COLO829 (cell line): ENCODE results near the gene NME7.
"Not testable (repeated sequence)": the region's sequence is repeated elsewhere in the genome, so short reads cannot be mapped to it uniquely, and the experiment has no call there.

Source experiments
- DNase-seq: peaks from one replicate; pipeline ENCODE4 v3.0.0; 2012; ENCODE audit warnings: low spot score

Gene NME7

GRCh38 chr1:169305948-169306347, 61.6 kb downstream of the NME7 start:
- no peak for DNase-seq

DNA sequence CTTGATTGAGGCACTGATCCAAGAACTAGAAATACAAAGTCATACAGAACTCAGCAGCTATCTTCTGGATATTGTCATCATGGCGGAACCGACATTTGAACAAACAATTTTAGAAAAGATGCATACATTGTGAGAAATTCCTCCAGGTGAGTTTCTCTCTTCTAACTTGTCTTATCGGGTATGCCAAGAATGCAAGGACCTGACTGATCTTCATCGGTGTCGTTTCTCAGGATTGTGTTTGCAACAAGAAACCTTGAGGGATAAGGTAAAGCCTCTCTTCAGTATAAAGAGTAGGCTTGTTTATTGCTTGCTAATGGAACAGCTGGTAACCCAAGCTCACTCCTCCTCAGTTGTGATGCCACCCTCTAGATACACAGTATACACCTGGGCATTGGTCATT, 62.2 kb downstream of the NME7 start:
- no peak for DNase-seq

GRCh38 chr1:169300854-169301253, 66.7 kb downstream of the NME7 start:
- DNase-seq: no peak

- DNase-seq: no peak
Observed at GRCh38 chr1:169298441-169298840, 69.2 kb downstream of the NME7 start.

DNA sequence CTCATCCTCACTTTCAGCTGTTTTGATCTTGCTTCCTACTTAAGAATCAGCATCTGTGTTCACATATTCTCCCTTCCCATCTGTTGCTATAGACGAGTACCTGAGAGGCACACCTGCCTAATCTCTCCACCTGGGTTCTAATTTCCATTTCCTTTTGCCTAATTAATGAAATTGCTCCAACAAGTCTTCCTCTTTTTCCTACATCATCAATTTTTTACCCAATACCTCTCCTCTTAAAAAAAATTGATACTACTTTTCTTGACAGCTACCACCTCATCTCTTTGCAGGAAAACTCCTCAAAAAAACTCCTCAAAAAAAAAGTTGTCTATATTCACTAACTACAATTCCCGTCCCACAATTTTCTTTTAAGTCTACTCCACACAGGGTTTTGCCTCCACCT, 71.8 kb downstream of the NME7 start:
- no peak for DNase-seq

- DNase-seq: no peak
Observed at GRCh38 chr1:169295425-169295824, 72.2 kb downstream of the NME7 start.

GRCh38 chr1:169289016-169289415, 78.6 kb downstream of the NME7 start:
- DNase-seq: no peak

DNA sequence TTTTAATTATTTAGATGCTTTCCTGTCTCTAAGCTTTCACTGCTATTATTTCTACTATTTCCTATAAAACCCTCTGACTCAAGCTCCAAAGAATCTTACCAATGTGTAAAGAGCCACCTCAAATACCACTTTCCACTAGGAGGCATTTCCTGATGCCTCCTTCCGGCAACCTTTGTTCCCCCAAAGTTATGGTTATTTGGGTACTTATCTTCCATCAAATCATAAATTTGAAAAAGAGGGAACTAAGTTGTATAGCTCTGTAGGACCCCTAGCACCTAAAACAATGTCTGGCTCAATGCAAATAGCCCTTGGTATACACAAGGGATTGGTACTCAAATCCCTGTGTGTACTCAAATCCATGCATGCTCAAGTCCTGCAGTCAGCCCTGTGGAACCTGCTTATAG, 79.6 kb downstream of the NME7 start:
- DNase-seq: no peak

DNA sequence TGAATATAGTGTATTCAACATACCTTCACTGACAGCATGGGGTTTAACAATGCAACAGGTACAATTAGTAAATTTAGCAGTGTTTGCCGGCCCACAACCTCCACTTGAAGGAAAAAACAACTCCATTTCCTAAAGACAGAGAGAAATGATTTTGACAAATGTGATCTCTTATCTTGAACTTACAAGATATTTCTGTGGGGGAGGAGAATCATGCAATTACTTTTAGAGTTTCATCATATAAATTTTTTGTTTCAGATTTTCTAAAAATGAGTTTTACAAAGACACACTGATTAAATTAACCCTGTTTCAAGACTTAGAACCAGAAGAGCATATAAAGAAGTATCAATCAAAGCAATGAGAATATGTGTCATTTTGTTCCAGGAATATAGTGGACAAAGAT, 80.3 kb downstream of the NME7 start:
- no peak for DNase-seq

- DNase-seq: not testable (repeated sequence)
Observed at GRCh38 chr1:169281562-169281961, 86.0 kb downstream of the NME7 start.

DNA sequence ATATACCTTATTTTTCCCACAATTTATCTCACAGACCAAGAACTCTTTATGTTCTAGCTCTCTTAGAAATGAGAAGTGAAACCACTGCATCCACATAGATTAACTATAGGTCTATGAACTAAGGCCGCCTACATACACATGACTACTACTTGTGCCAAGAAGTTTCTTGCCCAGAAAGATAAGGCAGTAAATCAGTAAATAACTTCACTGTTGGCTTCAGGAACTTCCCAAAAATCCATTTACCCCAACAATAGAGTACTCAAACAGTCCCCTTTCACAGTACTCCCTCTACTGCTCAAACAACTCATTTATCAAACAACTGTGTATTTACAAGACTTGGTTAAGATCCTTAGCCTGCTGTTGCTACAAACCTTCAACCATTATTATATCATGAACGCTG, 96.5 kb downstream of the NME7 start:
- no peak for DNase-seq

DNA sequence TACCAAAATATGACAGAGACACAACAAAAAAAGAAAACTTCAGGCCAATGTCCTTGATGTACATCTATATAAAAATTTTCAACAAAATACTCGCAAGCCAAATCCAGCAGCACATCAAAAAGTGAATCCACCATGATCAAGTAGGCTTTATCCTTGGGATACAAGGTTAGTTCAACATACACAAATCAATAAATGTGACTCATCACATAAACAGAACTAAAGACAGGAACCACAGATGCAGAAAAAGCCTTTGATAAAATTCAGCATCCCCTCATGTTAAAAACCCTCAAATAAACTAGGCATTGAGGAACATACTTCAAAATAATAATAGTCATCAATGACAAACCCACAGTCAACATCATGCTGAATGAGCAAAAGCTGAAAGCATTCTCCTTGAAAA, 101.5 kb downstream of the NME7 start:
- DNase-seq: no peak

GRCh38 chr1:169263059-169263458, 104.5 kb downstream of the NME7 start:
- DNase-seq: no peak

DNA sequence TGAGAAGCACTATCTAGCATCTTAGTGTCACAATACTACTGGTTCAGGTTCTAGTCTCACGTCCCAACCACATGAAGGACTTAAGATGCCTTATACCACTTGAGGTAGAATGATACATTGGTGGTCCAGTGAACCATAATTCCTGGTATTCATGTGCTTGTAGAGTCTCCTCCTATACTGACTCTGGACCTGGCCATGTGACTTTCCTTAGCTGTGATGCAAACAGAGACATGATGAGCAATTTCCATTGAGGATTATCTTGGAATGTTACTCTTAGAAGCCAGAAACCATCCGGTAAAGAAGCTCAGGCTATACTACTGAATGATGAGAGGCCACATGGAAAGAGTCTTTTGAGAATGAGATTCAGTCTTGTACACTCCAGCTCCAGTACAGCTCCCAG, 105.7 kb downstream of the NME7 start:
- DNase-seq: no peak

GRCh38 chr1:169260478-169261151, 107.0 kb downstream of the NME7 start:
- DNase-seq: no peak

DNA sequence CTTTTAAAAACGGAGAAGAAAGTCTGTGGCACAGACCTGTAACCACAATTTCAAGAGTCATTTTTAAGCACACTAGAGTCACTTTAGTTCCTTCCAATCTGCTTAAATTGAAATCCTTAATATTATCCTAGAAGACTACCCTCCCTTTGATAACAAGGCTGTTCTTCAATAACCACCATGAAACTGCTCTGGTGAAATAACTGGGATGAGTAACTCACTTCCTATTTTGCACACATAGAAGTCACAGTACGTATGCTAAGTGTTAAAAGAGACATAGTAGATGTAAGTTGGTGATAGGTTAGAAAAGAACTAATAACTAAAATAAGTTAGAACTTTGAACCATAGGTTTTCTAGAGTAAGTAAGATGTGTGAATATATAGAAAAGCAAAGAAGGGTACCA, 107.8 kb downstream of the NME7 start:
- no peak for DNase-seq

- DNase-seq: no peak
Observed at GRCh38 chr1:169250795-169251194, 116.8 kb downstream of the NME7 start.

GRCh38 chr1:169250022-169250421, 117.6 kb downstream of the NME7 start:
- DNase-seq: no peak

- no peak for DNase-seq
Observed at GRCh38 chr1:169249611-169250010, 118.0 kb downstream of the NME7 start.

GRCh38 chr1:169245706-169246105, 121.9 kb downstream of the NME7 start:
- DNase-seq: no peak

DNA sequence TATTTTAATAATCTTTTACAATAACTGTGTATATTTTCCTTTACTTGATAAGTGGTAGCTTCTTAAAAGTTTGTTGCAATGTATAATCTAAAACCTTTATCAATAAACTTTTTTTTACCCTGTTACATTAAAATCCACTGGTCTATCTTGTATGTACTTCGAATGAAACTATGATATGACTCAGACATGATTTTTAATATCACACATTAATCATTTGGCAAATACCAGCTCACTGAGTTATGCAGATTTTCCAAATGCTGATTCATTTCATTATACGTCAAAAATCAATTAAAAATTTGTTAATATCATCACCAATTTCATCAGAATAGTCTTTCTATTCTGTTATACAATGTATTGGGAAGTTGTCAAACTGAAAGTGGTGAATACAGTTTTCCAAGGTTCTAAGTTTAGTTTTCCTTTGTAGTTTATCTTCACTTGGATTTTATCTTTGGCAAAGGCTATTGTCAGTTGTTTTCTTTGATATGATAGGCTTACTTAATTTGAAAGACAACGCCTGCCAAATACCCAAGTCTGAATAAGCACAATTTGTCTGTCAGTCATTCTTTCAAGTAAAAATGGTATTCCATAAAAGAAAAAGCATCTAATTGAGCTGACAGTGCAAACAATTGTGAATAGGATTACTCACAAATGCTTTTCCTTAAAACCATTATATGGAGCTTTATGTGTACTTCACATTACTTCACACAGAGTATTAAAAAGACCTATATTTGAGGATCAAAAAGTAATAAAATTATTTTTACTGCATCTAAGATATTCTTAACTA, 127.0 kb downstream of the NME7 start:
- DNase-seq: peak; percentile 49

DNA sequence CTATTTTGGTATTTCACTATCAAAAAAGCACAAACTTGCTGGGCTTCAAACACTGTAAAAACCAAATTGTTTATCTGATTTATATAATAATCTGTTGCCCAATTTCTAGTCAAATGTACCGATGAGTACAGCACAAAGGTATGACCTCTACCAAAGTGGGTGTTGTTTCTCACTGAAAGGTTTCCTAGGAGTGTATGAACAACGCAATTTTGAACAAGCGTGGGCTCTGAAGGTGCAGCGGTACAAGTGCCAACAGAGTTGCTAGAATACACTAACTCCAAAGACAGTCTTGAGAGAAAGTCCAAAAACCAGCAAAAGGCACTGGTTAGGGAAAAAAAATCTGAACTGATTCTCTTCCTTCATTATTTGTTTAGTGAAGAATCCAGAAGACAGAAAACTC, 130.7 kb downstream of the NME7 start:
- DNase-seq: no peak

- DNase-seq: no peak
Observed at GRCh38 chr1:169236143-169236542, 131.5 kb downstream of the NME7 start.

DNA sequence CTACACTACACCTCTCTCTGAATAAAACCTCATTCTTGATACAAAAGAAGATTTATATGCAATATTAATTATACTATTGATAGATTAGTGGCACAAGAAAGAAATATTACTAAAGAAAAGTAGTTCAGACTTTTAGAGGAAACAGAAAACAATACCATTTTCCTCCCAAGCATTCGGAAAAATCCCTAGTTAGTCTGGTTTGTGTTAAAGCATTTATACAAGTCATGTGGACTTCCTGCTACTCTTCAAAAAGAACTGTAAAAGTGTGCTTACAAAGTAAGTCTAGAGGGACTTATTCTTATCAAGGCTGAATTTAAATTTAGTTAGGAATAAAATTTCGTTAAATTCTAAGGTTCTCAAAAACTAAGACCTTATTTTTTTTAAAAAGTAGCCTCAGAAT, 132.0 kb downstream of the NME7 start:
- no peak for DNase-seq
